HG03354 (cell line): ENCODE measurements around the gene ZFP1.
"Not testable (repeated sequence)": the region's sequence is repeated elsewhere in the genome, so short reads cannot be mapped to it uniquely, and the experiment has no call there.

ENCODE experiments used
- ATAC-seq: cut with Tn5 transposase; IDR thresholded peaks from one replicate; pipeline ENCODE4 v1.9.1; 2021; ENCODE audit warnings: mild to moderate bottlenecking; ENCODE audit not compliant: unreplicated experiment, poor library complexity, severe bottlenecking

Gene ZFP1

GRCh38 chr16:75198135-75198600, 49.8 kb downstream of the ZFP1 start:
- ATAC-seq: no peak

GRCh38 chr16:75202069-75202590, 53.8 kb downstream of the ZFP1 start:
- ATAC-seq: no peak

GRCh38 chr16:75203096-75203495, 54.8 kb downstream of the ZFP1 start:
- no peak for ATAC-seq

- no peak for ATAC-seq
Observed at GRCh38 chr16:75203667-75204409, 55.5 kb downstream of the ZFP1 start.

GRCh38 chr16:75204410-75204758, 56.1 kb downstream of the ZFP1 start:
- ATAC-seq: no peak

- not testable (repeated sequence) for ATAC-seq
Observed at GRCh38 chr16:75204905-75205304, 56.6 kb downstream of the ZFP1 start.

GRCh38 chr16:75205438-75205837, 57.1 kb downstream of the ZFP1 start:
- not testable (repeated sequence) for ATAC-seq

GRCh38 chr16:75205961-75206748, 57.8 kb downstream of the ZFP1 start:
- not testable (repeated sequence) for ATAC-seq

- no peak for ATAC-seq
Observed at GRCh38 chr16:75206749-75207451, 58.6 kb downstream of the ZFP1 start, which contains the start of gene CTRB2. TSS of gene CTRB2 (minus strand) at chr16:75207161. CDS start at chr16:75207141, 20 bp downstream.

- no peak for ATAC-seq
Observed at GRCh38 chr16:75207831-75208230, 59.5 kb downstream of the ZFP1 start.

- no peak for ATAC-seq
Observed at GRCh38 chr16:75208242-75208825, 60.0 kb downstream of the ZFP1 start.

GRCh38 chr16:75208861-75209505, 60.7 kb downstream of the ZFP1 start:
- no peak for ATAC-seq

- ATAC-seq: not testable (repeated sequence)
Observed at GRCh38 chr16:75209514-75209913, 61.2 kb downstream of the ZFP1 start.

GRCh38 chr16:75209944-75210343, 61.6 kb downstream of the ZFP1 start:
- no peak for ATAC-seq

- not testable (repeated sequence) for ATAC-seq
Observed at GRCh38 chr16:75211286-75211685, 63.0 kb downstream of the ZFP1 start.

GRCh38 chr16:75216127-75216526, 67.8 kb downstream of the ZFP1 start:
- ATAC-seq: no peak

GRCh38 chr16:75216576-75216975, 68.3 kb downstream of the ZFP1 start:
- ATAC-seq: no peak

- ATAC-seq: no peak
Observed at GRCh38 chr16:75217389-75217851, 69.1 kb downstream of the ZFP1 start.
